ENCODE data around the gene CPNE4. TPM values are rescaled to one million over a fixed set of nuclear protein-coding genes. Genes with fewer than 3 reads are reported as not detected.

Gene CPNE4
- total RNA-seq, 1 donor from 2014 or later, result 0.20 TPM

- peaks cover 3% of the 10 kb centered on the region for H3K9me3 Mint-ChIP-seq
- H3K4me1 Mint-ChIP-seq, result peaks cover 8% of the 10 kb centered on the region
- TF ChIP-seq, protein P1, sequence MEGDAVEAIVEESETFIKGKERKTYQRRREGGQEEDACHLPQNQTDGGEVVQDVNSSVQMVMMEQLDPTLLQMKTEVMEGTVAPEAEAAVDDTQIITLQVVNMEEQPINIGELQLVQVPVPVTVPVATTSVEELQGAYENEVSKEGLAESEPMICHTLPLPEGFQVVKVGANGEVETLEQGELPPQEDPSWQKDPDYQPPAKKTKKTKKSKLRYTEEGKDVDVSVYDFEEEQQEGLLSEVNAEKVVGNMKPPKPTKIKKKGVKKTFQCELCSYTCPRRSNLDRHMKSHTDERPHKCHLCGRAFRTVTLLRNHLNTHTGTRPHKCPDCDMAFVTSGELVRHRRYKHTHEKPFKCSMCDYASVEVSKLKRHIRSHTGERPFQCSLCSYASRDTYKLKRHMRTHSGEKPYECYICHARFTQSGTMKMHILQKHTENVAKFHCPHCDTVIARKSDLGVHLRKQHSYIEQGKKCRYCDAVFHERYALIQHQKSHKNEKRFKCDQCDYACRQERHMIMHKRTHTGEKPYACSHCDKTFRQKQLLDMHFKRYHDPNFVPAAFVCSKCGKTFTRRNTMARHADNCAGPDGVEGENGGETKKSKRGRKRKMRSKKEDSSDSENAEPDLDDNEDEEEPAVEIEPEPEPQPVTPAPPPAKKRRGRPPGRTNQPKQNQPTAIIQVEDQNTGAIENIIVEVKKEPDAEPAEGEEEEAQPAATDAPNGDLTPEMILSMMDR (IDR thresholded peaks at IDR 0.05; ENCODE audit: unreplicated experiment), result no peak
- H3K27ac Mint-ChIP-seq, result no peak overlapping the region
- no peaks in the 10 kb centered on the region for H3K36me3 Mint-ChIP-seq
- H3K4me3 Mint-ChIP-seq, result no peak overlapping the region
- H3K27me3 Mint-ChIP-seq (ENCODE audit: low read depth), result no peaks in the 10 kb centered on the region
- no peak for DNase-seq (ENCODE audit: low spot score in 2 of 2, unreplicated experiment in 2 of 2)
Observed at GRCh38 chr3:131960324-131960723, 74.5 kb downstream of the CPNE4 start.

- Mint-ChIP-seq H3K4me3 (no peak overlapping the region), H3K27me3 (ENCODE audit: low read depth) (no peaks in the 10 kb centered on the region), H3K27ac (no peak overlapping the region), H3K9me3 (peaks cover 8% of the 10 kb centered on the region), H3K4me1 (peaks cover 8% of the 10 kb centered on the region), H3K36me3 (no peaks in the 10 kb centered on the region)
- TF ChIP-seq, protein P1 (IDR thresholded peaks at IDR 0.05; ENCODE audit: unreplicated experiment), result no peak
- no peak for DNase-seq (ENCODE audit: low spot score in 2 of 2, unreplicated experiment in 2 of 2)
Observed at GRCh38 chr3:131957980-131958379, 76.8 kb downstream of the CPNE4 start.

- H3K9me3 Mint-ChIP-seq, result peaks cover 8% of the 10 kb centered on the region
- H3K27ac Mint-ChIP-seq, result no peak overlapping the region
- H3K27me3 Mint-ChIP-seq (ENCODE audit: low read depth), result no peaks in the 10 kb centered on the region
- H3K4me1 Mint-ChIP-seq, result peaks cover 8% of the 10 kb centered on the region
- H3K4me3 Mint-ChIP-seq, result no peak overlapping the region
- no peaks in the 10 kb centered on the region for H3K36me3 Mint-ChIP-seq
- TF ChIP-seq, protein P1 (IDR thresholded peaks at IDR 0.05; ENCODE audit: unreplicated experiment), result no peak
- no peak for DNase-seq (ENCODE audit: low spot score in 2 of 2, unreplicated experiment in 2 of 2)
Observed at GRCh38 chr3:131957511-131957910, 77.3 kb downstream of the CPNE4 start.

GRCh38 chr3:131948806-131949205 is 86.0 kb downstream of the CPNE4 start:
- Mint-ChIP-seq H3K36me3 (no peaks in the 10 kb centered on the region), H3K4me1 (no peaks in the 10 kb centered on the region), H3K27ac (no peak overlapping the region), H3K4me3 (no peak overlapping the region), H3K27me3 (ENCODE audit: low read depth) (peaks cover 5% of the 10 kb centered on the region), H3K9me3 (peaks cover 4% of the 10 kb centered on the region)
- no peak for DNase-seq (ENCODE audit: low spot score in 2 of 2, unreplicated experiment in 2 of 2)
- TF ChIP-seq, protein P1 (IDR thresholded peaks at IDR 0.05; ENCODE audit: unreplicated experiment), result no peak

DNA sequence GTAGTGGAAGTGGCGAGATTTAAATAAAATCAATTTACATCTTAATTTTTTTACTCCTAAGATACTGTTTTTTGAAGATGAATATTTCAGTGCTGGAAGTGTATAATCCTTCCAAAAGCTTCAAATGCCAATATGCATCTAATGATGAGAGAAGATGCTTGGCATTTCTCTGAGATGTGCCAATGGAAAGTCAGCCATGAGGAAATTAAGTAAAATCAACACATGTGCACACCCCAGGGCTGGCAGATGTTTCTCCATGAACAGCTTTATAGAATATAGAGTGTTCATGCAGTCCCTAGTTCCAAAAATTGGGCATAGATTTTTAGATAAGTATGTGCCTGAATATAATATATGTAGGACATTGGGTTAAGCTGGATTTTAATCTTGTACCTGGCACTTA is 90.1 kb downstream of the CPNE4 start:
- H3K36me3 Mint-ChIP-seq, result no peaks in the 10 kb centered on the region
- no peak overlapping the region for H3K27ac Mint-ChIP-seq

More for the DNA sequence above, 90.1 kb downstream of the CPNE4 start:
- Mint-ChIP-seq H3K4me3 (no peak overlapping the region), H3K27me3 (ENCODE audit: low read depth) (peaks cover 10% of the 10 kb centered on the region), H3K4me1 (no peaks in the 10 kb centered on the region), H3K9me3 (no peaks in the 10 kb centered on the region)
- no peak for DNase-seq (ENCODE audit: low spot score in 2 of 2, unreplicated experiment in 2 of 2)
- TF ChIP-seq, protein P1 (IDR thresholded peaks at IDR 0.05; ENCODE audit: unreplicated experiment), result no peak
